Measurements from ENCODE around the gene PPFIBP2. TPM values are rescaled to one million over a fixed set of nuclear protein-coding genes. Genes with fewer than 3 reads are reported as not detected.

PPFIBP2 gene
- total and polyA plus RNA-seq, 2 donors (not counting 1 experiment from before 2014, with no cell fraction given) = 22.3 to 175 TPM

- no peak overlapping the region for H3K4me3 Mint-ChIP-seq
- ChIA-PET POLR2A (no interaction called here), CTCF (interaction anchor here (1.0 to 5.6 kb wide), 21 partner anchors 17 to 854 kb away, joined by 3 to 53 read pairs (median 4); partner anchors contain the start of gene PPFIBP2)
Observed at GRCh38 chr11:7666292-7666866, 152.6 kb downstream of the PPFIBP2 start.

More at GRCh38 chr11:7666292-7666866, 152.6 kb downstream of the PPFIBP2 start:
- Histone ChIP-seq H3K79me2 (ENCODE audit: control insufficient read depth, insufficient read depth, low read length) (no peaks in the 10 kb centered on the region), H3K9ac (ENCODE audit: low read length) (no peak overlapping the region), H3K36me3 (replicated peaks in 1 of 2; ENCODE audit: control extremely low read depth in 1 of 2, control insufficient read depth in 1 of 2, extremely low read depth in 1 of 2, insufficient read depth in 2 of 2, low read length in 1 of 2) (no peaks in the 10 kb centered on the region), H3K9me3 (ENCODE audit: control extremely low read depth in 1 of 3, control insufficient read depth in 2 of 3, insufficient read depth in 1 of 3, low read length in 2 of 3) (no peaks in the 10 kb centered on the region), H3K4me1 (ENCODE audit: control insufficient read depth in 2 of 2, insufficient read depth in 2 of 2, low read length in 2 of 2) (peaks cover 0 to 8% of the 10 kb centered on the region in 2 donors), H2AFZ (ENCODE audit: insufficient read depth, low read depth, low read length, poor library complexity, severe bottlenecking) (no peak overlapping the region), H3K27me3 (replicated peaks in 1 of 4; ENCODE audit: control extremely low read depth in 1 of 4, control insufficient read depth in 3 of 4, insufficient read depth in 4 of 4, low read length in 3 of 4) (no peaks in the 10 kb centered on the region), H4K20me1 (ENCODE audit: control insufficient read depth, insufficient read depth, low read length, poor library complexity, severe bottlenecking) (no peaks in the 10 kb centered on the region), H3K4me2 (replicated peaks; ENCODE audit: low read depth, low read length, poor library complexity, severe bottlenecking) (no peak overlapping the region), H3K4me3 (ENCODE audit: control extremely low read depth in 1 of 5, extremely low read depth in 1 of 5, insufficient read depth in 1 of 5, low read depth in 2 of 5, low read length in 4 of 5) (no peak overlapping the region), H3K27ac (ENCODE audit: low read length in 2 of 2) (no peak overlapping the region)
- 92% methylated on average over 6 of the region's 7 CpGs for WGBS (ENCODE audit: insufficient coverage)
- DNase-seq (no peak), ATAC-seq (ENCODE audit: low read depth) (no peak)
- H3K27me3 Mint-ChIP-seq = no peaks in the 10 kb centered on the region
- no peak overlapping the region for H3K27ac Mint-ChIP-seq
- intact Hi-C loops (cut with micrococcal nuclease) = no loop called here
- peaks cover 5% of the 10 kb centered on the region for H3K4me1 Mint-ChIP-seq
- no peaks in the 10 kb centered on the region for H3K9me3 Mint-ChIP-seq (ENCODE audit: insufficient read depth)
- TF ChIP-seq CTCF (IDR thresholded peaks at IDR 0.05) = no peak
- no peak for TF ChIP-seq EZH2 (IDR thresholded peaks at IDR 0.05; ENCODE audit: borderline replicate concordance, insufficient read depth, low read depth, low read length, poor library complexity, severe bottlenecking)

Data from B cell (primary cell).